PFSK-1 (cell line): ENCODE measurements around the gene MARCHF3.

Source experiments
- FOXP2 ChIP-seq: optimal IDR thresholded peaks from 2 replicates; pipeline ENCODE3; 2011; ENCODE audit warnings: borderline replicate concordance, control low read depth, inconsistent platforms; ENCODE audit not compliant: insufficient read depth; ENCODE audit errors: extremely low read length, extremely low read depth
- POLR2AphosphoS5 ChIP-seq: IDR thresholded peaks from 2 replicates; pipeline ENCODE4 v1.6.1; 2012; ENCODE audit warnings: low read depth, mild to moderate bottlenecking, control low read depth, low read length, moderate library complexity
- REST ChIP-seq, 2 experiments: IDR thresholded peaks; 2 replicates each; pipeline versions ENCODE4 v1.6.1 to v1.8.0; 2011 to 2012; ENCODE audit warnings: low read depth in 2 of 2, low read length in 2 of 2, control low read depth in 1 of 2, inconsistent platforms in 1 of 2, mild to moderate bottlenecking in 1 of 2, moderate library complexity in 1 of 2; ENCODE audit not compliant: insufficient read depth in 1 of 2
- SIN3A ChIP-seq: IDR thresholded peaks from 2 replicates; pipeline ENCODE4 v1.6.1; 2012; ENCODE audit warnings: mild to moderate bottlenecking, low read length, moderate library complexity, borderline replicate concordance; ENCODE audit not compliant: insufficient read depth
- TAF1 ChIP-seq: IDR thresholded peaks from 2 replicates; pipeline ENCODE4 v1.6.1; 2012; ENCODE audit warnings: low read length, control low read depth, borderline replicate concordance; ENCODE audit not compliant: insufficient read depth

GRCh38 chr5:126877602-126878001, 152.8 kb downstream of the MARCHF3 start:
- no peak for TF ChIP-seq POLR2AphosphoS5
- TF ChIP-seq REST (IDR thresholded peaks at IDR 0.05; ENCODE audit: insufficient read depth in 1 of 2, low read depth in 2 of 2, low read length in 2 of 2): no peak
- TF ChIP-seq TAF1: no peak
- TF ChIP-seq SIN3A: no peak
- no peak for TF ChIP-seq FOXP2
